Activated T-helper 1 cell treated with Interleukin-2 at 50 U/mL for 16 hours (primary cell): ENCODE data around the gene XPR1.

Experiments
- DNase-seq: peaks from one replicate; pipeline ENCODE4 v3.0.0-alpha.2; 2020; ENCODE audit warnings: low read depth

XPR1 gene

DNA sequence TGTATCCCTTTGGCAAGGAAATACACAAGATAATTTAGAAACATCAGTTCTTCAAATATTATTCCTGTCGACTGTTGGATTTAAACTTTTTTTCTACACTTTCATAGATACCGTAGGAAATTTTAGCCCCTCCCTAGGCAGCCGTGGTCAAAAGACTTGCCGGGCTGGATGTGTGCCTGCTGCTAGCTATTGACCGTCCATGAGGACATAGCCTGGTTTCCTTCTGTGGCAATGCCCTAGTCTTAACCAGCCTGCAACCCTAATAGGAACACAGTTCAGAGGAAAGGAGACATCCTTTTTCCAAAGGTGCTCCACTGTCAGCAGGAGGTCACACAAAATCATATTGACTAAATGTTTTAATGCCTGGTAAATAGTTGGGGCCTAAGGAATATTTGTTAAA lies 260.4 kb downstream of the XPR1 start:
- DNase-seq = no peak

DNA sequence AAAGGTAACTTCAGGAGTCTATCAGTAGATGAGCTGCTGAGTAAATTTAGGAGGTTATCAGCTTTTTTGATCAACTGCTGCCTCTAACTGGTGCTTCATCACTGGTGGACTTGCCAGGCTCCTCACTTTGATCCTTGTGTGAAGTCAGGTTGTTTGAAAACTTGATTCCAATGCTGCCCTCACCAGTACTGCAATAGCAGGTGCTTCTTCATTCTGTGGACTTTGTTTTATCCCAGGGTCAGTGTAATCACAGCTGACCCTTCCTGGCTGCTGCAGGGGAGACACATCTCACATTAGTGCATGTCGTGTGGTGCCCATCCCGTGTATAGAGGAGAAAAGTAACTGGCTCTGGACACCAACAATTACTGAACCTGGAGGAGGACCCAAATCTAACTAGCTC lies 260.9 kb downstream of the XPR1 start:
- DNase-seq = no peak

DNA sequence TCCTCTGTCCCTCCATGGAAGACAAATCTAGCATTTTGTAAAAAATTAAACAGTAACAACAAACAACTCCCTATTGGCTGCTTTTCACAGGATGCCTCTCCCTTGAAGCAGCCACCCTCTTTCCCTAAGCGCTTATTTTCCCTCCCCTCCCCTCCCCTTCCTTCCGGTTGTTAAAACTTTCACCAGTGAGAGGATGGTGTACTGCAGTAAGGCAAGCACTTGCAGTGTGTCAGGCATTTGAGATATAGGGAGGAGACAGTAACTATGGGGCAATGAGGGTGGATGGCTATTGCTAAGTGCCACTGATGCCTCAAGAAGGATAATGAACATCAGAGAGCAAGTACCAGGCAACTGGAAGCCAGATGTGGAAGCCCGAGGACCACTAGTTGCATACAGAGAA lies 261.8 kb downstream of the XPR1 start:
- DNase-seq = no peak

DNA sequence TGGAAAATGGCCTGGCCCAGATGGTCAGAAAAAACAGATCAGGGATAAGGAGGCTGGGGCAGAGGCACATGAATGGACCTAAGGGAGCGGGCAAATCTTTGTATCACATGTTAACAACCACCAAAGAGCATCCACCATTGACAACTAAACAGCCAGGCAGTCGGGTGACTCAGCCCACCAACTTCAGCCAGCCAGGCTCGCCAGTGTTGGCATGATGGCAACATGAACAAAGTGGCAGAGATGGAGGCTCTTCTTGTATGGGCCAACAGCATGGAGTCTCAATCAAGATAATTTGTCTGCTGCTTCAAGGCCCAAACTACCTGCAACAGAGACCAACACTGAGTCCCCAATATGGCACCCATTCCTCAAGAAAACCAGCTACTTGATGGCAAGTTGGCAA lies 264.3 kb downstream of the XPR1 start:
- DNase-seq = no peak

DNA sequence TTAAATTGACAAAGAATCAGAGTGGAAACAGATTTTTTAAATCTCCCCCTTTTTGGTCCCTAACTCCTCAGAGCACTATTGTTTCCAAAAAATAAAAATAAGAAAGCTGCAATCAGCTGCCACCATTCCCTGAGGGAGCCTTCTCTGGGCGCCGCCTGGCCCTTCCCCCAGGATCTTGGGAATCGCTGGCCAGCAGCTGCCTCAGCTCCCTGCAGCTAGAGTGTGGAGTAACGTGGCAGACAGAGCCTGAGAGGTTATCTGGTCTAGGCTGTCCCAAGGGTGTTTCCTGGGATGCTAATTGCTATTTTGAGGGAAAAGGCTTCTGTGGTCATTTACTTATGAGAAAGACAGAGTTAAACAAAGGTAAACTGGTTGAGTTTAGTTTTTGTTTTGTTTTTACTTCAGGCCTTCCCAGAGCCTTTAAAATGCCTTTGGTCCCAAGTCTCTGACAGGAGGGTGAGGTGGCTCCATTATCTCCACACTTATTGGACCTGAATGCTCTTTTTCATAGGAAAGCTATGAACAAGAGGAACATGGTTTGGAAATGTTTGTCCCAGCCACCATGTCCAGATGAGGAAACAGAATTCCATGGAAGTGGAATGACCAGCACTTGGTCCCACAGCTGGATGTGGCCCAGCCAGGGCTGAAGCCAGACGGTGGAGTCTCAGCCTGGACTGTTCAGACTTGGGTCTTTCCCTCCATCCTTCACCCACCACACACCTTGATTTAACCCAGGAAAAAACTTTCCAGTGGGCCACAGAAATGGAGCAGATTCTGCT lies 266.8 kb downstream of the XPR1 start:
- DNase-seq = no peak

DNA sequence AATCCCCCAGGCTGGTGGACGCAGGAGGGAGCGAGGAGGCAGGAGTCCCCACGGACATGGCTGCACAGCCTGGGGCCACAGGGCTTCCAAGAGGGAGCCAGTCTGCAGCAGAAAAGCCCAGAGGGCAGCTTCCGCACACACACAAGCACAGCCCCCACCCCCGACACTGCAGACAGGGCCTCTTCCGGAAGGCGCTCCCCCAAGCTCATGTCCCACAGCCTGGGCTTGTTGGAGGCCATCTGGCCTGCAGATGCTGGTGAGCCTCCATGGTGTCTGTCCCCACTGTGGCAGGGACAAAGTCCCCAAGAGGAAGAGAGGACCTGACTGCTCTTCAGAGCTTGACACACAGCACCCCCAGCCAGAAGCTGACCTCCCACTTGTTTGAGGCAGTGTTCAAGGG lies 267.4 kb downstream of the XPR1 start:
- DNase-seq = no peak

DNA sequence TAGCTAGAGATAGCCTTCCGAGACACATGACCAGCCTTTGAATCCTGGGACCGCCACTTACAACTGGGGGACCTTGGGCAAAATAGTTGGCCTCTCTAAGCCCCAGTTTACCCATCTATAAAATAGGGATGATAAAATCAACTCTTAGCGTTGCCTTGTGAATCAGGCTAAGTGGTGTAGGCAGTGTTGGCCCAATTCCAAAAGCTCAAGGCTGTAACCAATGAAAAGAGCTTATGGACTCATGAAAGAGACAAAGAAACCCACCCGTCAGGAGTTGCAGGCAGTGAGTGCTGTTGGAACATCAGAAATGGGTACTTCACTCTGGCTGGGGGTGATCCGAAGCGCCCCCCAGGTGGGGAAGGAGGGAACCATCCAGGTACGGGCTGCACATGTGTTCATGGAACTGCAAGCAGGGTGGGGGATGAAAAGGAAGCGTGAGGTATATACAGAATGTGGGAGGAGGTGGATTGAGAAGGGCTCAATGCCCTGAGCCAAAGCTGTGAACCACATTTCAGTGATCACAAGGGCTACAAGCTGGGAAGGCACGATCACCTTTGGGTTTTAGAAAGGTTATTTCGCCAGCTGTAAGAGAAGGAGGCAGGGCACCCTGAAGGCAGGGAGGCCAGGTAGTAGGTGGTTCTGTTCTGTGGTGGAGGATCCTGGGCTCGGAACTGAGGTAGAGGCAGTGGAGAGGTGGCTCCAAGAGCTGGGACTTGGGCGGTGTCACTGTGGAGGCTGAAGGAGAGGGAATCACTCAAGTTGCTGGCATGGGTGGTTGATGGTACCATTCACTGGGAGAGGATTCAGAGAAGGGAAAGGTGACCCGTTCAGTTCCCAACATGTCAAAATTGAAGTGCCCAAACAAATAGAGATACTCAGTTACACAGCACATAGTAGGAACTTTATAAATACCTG lies 269.5 kb downstream of the XPR1 start:
- no peak for DNase-seq

DNA sequence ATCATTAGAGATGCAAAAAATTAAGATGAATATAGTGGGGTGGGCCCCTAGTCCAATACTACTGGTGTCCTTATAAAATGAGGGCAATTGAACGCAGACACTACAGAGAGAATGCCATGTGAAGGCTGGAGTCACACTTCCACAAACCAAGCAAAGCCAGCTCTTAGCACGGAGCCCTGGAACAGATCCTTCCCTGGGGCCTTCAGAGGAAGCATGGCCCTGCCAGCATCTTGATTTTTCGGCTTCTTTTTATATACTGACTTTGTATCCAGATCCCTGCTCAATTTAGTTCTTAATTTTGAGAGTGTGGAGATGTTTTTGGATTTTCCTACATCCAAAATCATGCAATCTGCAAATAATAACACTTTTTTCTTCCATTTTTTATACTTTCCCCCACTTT lies 270.7 kb downstream of the XPR1 start:
- no peak for DNase-seq

DNA sequence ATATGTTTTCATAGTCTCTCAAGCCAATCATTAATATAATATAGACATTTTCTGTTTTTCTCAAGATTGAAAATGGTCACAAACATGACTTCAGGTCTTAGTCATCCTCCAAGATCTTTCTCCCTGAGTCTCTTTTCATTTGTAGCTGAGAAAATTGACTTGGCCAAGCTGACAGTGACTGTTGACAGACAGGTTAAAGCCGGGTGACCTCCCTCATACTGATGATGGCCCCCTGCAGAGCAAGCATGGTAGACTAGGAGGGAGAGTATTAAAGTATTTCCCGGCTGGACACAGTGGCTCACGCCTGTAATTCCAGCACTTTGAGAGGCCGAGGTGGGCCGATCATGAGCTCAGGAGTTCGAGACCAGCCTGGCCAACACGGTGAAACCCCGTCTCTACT lies 274.1 kb downstream of the XPR1 start:
- DNase-seq = no peak

DNA sequence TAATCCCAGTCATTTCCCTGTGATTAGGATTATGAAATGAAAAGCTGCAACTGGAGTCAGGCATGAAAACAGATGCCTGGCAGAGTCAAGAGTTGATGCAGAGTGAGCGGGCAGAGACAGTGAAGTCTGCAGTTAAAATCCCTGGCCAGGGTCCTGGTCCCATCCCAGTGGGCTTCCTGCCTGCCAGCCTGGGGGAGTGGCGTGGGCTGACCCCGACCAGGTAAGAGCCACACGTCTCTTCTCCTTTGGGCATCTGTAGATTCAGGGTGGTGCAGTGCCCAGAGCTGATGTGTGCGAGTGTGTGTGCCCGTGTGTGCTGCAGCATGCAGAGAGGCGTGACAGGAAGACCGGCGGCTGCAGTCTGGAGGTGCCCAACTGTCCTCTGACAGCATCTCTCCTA lies 274.7 kb downstream of the XPR1 start:
- no peak for DNase-seq

DNA sequence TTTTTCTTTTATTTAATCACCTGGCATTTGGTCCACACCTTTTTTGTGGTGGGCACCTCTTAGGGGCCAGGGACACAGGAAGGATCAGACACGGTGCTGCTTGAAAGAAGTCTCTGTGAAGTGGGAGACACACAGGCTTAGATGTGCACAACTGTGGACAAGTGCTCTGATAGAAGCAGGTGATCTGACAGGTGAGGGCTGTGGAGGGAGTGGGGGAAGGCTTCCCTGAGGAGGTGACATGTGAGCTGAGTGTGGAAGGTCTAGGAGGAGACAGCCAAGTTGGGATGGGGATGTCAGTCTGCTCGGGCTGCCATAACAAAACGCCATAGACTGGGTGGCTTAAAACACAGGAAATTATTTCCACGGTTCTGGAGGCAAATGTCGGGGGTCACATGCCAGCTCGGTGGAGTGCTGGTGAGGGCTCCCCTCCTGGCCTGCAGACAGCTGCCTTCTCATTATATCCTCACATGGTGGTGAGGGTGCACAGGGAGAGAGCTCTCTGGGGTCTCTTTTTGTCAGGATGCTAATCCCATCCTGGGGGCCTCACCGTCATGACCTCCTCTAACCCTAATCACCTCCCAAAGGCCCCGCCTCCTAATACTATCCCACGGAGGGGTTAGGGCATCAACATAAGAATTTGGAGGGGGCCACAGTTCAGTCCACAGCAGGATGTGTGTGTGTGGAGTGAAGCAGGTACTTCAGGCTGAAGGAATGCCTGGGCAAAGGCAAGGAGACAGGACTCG lies 275.7 kb downstream of the XPR1 start:
- no peak for DNase-seq

DNA sequence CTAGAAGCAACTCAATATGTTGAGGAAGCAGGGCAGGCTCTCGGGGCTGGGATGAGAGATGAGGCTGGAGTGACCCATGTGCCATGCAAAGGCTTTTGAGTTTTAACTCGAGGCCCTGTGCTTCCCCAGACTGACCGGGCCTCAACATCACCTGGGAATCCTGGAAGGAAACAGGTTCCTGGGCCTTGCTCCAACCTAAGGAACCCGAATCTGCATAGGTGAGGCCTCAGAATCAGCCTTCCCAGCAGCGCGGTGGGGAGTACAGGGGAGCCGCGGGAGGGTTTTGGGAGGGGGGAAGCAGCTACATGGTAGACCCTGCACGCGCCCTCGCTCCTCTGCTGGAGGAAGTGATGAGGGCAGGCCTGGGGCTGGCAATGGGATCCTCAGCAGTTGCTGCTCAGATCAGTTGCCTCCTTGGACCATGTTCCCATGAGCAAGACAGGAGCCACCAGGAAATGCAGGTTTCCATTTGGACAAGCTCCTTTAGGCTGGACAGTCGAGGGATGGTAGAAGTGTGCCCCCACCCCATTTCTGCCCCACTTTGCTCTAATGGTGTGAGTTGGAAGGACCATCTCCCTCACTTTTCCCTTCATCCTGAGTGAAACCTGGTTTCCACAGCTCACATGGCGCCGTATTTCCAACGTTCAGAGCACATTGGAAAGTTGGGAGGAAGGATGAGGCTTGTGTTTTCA lies 276.4 kb downstream of the XPR1 start:
- DNase-seq = no peak

DNA sequence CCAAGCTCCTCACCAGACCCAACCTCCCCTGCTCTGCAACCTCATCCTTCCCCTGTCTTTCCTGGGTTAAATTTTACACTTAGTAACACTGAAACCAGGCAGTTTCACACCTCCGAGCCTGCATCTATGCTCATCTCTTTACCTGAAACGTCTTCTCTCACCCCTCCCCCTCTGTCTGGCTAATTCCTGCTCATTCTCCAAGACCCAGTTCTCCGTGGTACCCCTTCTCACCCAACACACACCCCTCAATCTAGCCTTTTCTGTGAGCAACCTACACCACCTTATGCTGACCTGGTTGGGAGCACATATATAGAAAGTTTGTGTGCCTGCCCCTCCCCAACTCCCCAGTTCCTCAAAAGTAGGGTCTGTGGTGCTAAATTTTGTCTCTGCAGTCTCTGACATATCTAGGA lies 277.2 kb downstream of the XPR1 start:
- no peak for DNase-seq

DNA sequence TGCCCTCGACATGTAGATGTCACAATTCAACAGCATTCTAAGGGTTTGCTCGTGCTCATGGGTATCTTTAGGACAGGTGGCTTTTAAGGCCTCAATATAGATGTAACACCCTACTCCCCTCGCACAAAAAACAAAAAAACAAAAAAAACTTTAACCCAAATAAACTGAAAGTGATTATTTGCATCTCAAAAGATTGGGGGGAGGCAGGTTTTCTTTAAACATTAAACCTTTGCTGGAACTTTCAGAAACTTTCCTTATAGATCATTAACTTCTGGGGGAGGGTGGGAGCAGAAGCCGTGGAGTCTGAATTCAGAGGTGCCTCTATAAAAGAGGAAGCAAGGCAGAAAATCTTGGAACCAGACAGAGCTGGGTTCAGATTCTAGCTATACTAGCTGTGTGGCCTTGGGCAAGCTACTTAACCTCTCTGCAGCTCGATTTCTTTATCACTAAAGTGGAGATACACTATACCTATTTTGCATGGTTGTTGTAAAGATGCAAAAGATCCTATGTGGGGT lies 277.7 kb downstream of the XPR1 start:
- no peak for DNase-seq

DNA sequence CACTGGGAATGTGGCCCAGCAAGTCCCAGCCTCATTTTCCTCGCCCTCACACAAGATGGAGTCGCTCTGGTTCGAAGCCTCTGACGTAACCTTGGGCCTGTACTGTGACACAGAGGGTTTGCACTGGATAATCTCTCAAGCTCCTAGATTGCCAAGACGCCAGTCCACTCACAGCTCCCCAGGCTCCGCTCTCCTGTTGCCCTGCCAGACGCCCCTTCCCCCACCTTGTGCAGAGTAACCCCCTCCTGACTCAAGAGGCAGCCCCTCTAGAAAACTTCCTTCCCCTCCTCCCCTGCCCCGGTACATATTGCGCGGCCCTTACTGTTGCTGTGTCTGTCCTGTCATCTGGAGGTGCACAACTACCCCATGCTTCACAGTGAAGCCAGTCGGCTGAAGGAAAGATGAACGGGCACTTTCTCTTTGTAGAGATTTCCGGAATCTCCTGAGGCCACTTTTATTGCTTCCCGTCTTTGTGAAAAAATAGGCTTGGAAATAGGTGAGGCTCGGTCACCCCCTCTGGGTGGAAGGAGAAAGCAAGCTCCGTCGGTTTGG lies 279.9 kb downstream of the XPR1 start:
- DNase-seq = no peak

DNA sequence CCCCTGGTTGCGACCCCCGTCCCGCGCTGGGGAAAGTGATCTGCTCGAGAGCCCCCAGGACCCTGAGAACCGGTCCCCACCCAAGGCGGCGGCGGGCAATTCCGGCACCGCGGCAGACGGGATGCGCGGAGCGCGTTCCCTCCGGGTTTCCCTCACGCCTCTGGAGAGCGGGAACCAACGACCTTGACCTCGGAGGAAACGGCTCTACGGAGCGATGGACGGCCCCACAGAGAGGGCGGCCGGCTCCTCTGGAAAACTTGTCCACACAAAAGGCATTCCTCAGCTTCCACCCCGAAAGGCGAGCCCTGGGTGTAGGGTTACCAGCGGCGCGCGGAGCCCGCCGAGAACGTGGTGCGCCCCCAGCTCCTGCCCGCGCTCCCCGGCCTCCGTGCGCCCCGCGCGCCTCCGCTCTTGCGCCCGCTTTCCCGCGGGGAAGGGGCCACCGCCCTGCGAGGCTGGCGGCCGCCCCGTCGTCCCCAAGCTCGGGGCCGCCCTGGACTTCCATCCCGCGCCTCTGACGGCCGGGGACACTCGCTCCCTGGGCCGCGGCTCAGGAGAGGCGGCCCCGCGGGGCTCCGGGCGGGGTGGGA lies 280.5 kb downstream of the XPR1 start:
- no peak for DNase-seq

DNA sequence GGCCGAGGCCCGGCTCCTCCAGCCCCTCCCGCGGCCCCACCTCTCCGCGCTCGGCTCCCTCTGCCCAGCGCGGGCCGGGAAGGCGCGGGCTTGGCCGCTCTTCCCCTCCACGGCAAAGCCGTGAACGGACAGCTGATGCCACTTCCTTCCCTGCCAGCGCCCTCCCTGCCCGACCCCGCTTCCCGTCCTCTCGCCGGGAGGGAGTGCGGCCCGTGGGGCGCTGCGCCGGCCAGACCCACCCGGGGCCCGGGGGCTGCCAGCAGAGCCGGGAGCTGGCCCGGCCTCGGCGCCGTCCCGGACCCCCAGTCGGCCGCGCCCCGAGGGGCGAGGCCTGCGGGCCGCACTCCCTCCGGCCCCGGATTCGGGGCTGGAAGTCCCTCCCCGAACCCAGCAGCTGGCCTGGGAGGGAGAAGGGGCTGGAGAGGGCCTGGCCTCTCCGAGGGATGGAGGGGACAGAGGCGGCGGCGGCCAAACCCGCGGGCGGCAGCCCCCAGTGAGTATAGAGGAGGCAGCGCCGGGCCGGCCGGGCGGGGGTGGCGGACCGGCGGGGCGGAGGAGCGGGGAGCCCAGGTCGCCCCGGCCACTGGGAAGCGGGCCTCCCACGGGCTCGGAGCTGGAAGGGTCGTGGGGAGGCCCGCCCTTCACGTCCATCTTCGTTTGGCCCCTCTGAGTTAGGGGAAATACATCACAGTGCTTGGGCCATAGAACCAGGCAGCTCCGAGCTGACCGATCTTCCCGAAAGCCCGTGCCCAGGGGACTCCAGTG lies 281.2 kb downstream of the XPR1 start, which contains the start of gene KIAA1614:
TSS of gene KIAA1614 (plus strand) at position 97 of the 765 bp plus-strand sequence. CDS start at position 444, 347 bp downstream.
- DNase-seq = no peak

DNA sequence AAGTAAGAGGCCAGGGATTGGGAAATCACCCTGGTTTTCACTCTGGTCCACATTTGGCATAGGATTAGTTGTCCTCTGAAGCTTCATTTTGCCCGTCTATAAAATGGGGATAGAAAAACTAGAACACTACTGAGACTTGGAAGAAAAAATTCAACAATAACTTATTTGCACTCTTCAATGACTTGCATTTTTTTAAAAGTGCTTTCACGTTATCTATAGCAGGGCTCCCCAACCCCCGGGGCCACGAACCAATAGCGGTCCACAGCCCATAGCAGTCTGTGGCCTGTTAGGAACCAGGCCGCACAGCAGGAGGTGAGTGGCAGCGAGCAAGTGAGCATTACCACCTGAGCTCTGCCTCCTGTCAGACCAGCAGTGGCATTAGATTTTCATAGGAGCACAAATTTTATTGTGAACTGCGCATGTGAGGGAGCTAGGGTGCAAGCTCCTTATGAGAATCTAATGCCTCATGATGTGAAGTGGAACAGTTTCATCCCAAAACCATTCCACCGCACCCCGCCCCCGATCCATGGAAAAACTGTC lies 283.7 kb downstream of the XPR1 start:
- no peak for DNase-seq

DNA sequence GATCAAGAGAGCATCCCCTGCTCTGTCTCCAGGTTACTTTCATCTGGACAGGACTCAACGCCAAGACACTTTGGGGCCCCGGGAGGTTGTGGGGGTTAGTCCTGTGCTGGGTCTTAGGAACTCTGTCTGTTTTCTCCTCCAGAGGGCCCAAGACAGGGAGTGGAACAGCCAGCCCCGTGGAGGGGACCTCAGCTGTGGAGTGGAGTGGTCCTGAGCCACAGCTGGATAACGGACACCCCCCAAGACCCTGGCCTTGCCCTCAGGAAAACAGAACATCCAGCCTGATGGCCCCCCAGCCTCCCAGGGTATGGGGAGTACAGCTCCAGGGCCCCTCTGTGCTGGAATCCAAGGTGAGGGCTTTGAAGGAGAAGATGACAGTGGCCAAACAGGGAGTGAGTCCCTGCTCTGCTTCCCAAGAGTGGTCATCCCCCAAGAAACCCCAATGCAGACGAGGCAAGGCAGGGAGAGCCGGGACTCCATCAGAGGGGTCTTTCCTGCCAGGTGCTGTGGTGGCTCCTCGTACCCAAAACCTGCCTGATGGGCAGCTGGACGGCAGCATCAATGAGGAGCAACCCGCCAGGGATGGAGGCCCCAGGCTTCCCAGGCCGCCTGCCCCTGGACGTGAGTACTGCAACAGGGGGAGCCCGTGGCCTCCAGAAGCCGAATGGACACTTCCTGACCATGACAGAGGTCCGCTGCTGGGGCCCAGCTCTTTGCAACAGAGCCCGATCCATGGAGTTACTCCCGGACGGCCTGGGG lies 284.4 kb downstream of the XPR1 start:
- DNase-seq = no peak
